Mesodermal cell (in vitro differentiated cells): Measurements from ENCODE around the gene ZNF554.
"Not testable (repeated sequence)": the region's sequence is repeated elsewhere in the genome, so short reads cannot be mapped to it uniquely, and the experiment has no call there.

ENCODE experiments used
- H3K27ac ChIP-seq: 2 replicates; pipeline ENCODE4 v1.7.0; 2013; ENCODE audit warnings: mild to moderate bottlenecking, low read depth, low read length, moderate library complexity; ENCODE audit not compliant: severe bottlenecking
- H3K36me3 ChIP-seq: 2 replicates; pipeline ENCODE4 v1.7.1; 2013; ENCODE audit warnings: mild to moderate bottlenecking, low read length, moderate library complexity; ENCODE audit not compliant: control insufficient read depth, insufficient read depth
- H3K4me1 ChIP-seq: one replicate; pipeline ENCODE4 v1.7.1; 2013; ENCODE audit warnings: mild to moderate bottlenecking, low read length; ENCODE audit not compliant: insufficient read depth, control insufficient read depth, poor library complexity, severe bottlenecking
- H3K4me3 ChIP-seq: 2 replicates; pipeline ENCODE4 v1.7.0; 2013; ENCODE audit warnings: low read length, control low read depth, mild to moderate bottlenecking; ENCODE audit not compliant: insufficient read depth, poor library complexity, severe bottlenecking; ENCODE audit errors: extremely low read depth
- H3K9me3 ChIP-seq: 2 replicates; pipeline ENCODE4 v1.7.1; 2013; ENCODE audit warnings: mild to moderate bottlenecking, low read length, moderate library complexity; ENCODE audit not compliant: control insufficient read depth
- WGBS, 2 experiments: methylation state at CpG; one replicate each; pipeline ENCODE4 v1.1.5; 2013; ENCODE audit warnings: missing lambda C conversion rate in 2 of 2; ENCODE audit not compliant: insufficient coverage in 2 of 2; 5-methylcytosine and 5-hydroxymethylcytosine counted together

Gene ZNF554

GRCh38 chr19:2791876-2792275, 27.8 kb upstream of the ZNF554 start:
- Histone ChIP-seq H3K4me3 (no peak overlapping the region), H3K36me3 (peaks cover 86% of the 10 kb centered on the region), H3K4me1 (peaks cover 7% of the 10 kb centered on the region), H3K27ac (no peak overlapping the region), H3K9me3 (no peaks in the 10 kb centered on the region)
- WGBS, 2 experiments = 89 to 94% methylated on average over 13 to 15 of the region's 16 CpGs

- 96 to 100% methylated on average over 6 to 9 of the region's 10 CpGs for WGBS, 2 experiments
- H3K4me3 ChIP-seq, H3K27ac ChIP-seq, H3K4me1 ChIP-seq, H3K9me3 ChIP-seq: not testable (repeated sequence)
- peaks cover 87% of the 10 kb centered on the region for H3K36me3 ChIP-seq
These were observed 27.0 kb upstream of the ZNF554 start for GRCh38 chr19:2792666-2793065.

- Histone ChIP-seq H3K36me3 (peaks cover 86% of the 10 kb centered on the region), H3K4me1 (peaks cover 6% of the 10 kb centered on the region), H3K27ac (no peak overlapping the region), H3K9me3 (no peaks in the 10 kb centered on the region), H3K4me3 (no peak overlapping the region)
- WGBS, 2 experiments = 90 to 96% methylated on average over 6 to 7 of the region's 7 CpGs
These were observed 26.5 kb upstream of the ZNF554 start for GRCh38 chr19:2793126-2793525.

- 97% methylated on average over 9 to 12 of the region's 12 CpGs for WGBS, 2 experiments
- peaks cover 11% of the 10 kb centered on the region for H3K4me1 ChIP-seq
- H3K9me3 ChIP-seq = no peaks in the 10 kb centered on the region
- H3K36me3 ChIP-seq = peaks cover 85% of the 10 kb centered on the region
- no peak overlapping the region for H3K27ac ChIP-seq
- no peak overlapping the region for H3K4me3 ChIP-seq
These were observed 26.1 kb upstream of the ZNF554 start for GRCh38 chr19:2793577-2793976.

GRCh38 chr19:2795827-2796658, 23.6 kb upstream of the ZNF554 start:
- WGBS, 2 experiments = 90 to 94% methylated on average over 24 to 27 of the region's 27 CpGs
- peaks cover 15% of the 10 kb centered on the region for H3K4me1 ChIP-seq
- no peak overlapping the region for H3K4me3 ChIP-seq
- peaks cover 91% of the 10 kb centered on the region for H3K36me3 ChIP-seq
- no peaks in the 10 kb centered on the region for H3K9me3 ChIP-seq
- no peak overlapping the region for H3K27ac ChIP-seq

- Histone ChIP-seq H3K36me3 (peaks cover 92% of the 10 kb centered on the region), H3K9me3 (no peaks in the 10 kb centered on the region), H3K4me3 (no peak overlapping the region), H3K27ac (no peak overlapping the region), H3K4me1 (peaks cover 15% of the 10 kb centered on the region)
- 96 to 97% methylated on average over 22 to 23 of the region's 23 CpGs for WGBS, 2 experiments
These were observed 22.9 kb upstream of the ZNF554 start for GRCh38 chr19:2796659-2797266.

- H3K36me3 ChIP-seq = peaks cover 92% of the 10 kb centered on the region
- 95 to 96% methylated on average over 15 of the region's 15 CpGs for WGBS, 2 experiments
- H3K27ac ChIP-seq = no peak overlapping the region
- no peak overlapping the region for H3K4me3 ChIP-seq
- H3K9me3 ChIP-seq = no peaks in the 10 kb centered on the region
- H3K4me1 ChIP-seq = peaks cover 15% of the 10 kb centered on the region
These were observed 22.4 kb upstream of the ZNF554 start for GRCh38 chr19:2797280-2797679.

- 94 to 96% methylated on average over 12 to 16 of the region's 16 CpGs for WGBS, 2 experiments
- Histone ChIP-seq H3K36me3 (peaks cover 92% of the 10 kb centered on the region), H3K27ac (peak overlapping the region; percentile 66), H3K4me1 (peaks cover 15% of the 10 kb centered on the region), H3K4me3 (no peak overlapping the region), H3K9me3 (no peaks in the 10 kb centered on the region)
These were observed 21.4 kb upstream of the ZNF554 start for GRCh38 chr19:2798158-2798685.

- Histone ChIP-seq H3K36me3 (peaks cover 92% of the 10 kb centered on the region), H3K27ac (peak overlapping the region; percentile 66), H3K4me1 (peaks cover 15% of the 10 kb centered on the region), H3K9me3 (no peaks in the 10 kb centered on the region), H3K4me3 (no peak overlapping the region)
- WGBS, 2 experiments = 81 to 87% methylated on average over 7 of the region's 7 CpGs
These were observed 20.9 kb upstream of the ZNF554 start for GRCh38 chr19:2798733-2799132.

- peaks cover 92% of the 10 kb centered on the region for H3K36me3 ChIP-seq
- WGBS, 2 experiments = 94% methylated on average over 39 to 41 of the region's 41 CpGs
- no peak overlapping the region for H3K4me3 ChIP-seq
- H3K9me3 ChIP-seq = no peaks in the 10 kb centered on the region
- H3K27ac ChIP-seq = no peak overlapping the region
- peaks cover 15% of the 10 kb centered on the region for H3K4me1 ChIP-seq
These were observed 20.2 kb upstream of the ZNF554 start for GRCh38 chr19:2799273-2800020.
